GM12878 (cell line): ENCODE measurements around the gene SERPINF2. TPM values are rescaled to one million over a fixed set of nuclear protein-coding genes. Genes with fewer than 3 reads are reported as not detected.

Experiments
- BCLAF1 ChIP-seq: fragments of 450-650 bp; IDR thresholded peaks from 2 replicates; pipeline ENCODE4 v1.6.1; 2017; ENCODE audit warnings: antibody characterized with exemption, mild to moderate bottlenecking, moderate library complexity
- CBX3 ChIP-seq: fragments of 200-600 bp; sonication (generic); IDR thresholded peaks from 2 replicates; pipeline ENCODE4 v1.6.1; 2016; ENCODE audit warnings: low read depth, borderline replicate concordance
- DPF2 ChIP-seq: fragments of 450-650 bp; IDR thresholded peaks from 2 replicates; pipeline ENCODE4 v1.6.1; 2017; ENCODE audit warnings: mild to moderate bottlenecking
- FOXK2 ChIP-seq: fragments of 450-650 bp; IDR thresholded peaks from 2 replicates; pipeline ENCODE4 v1.6.1; 2017; ENCODE audit warnings: mild to moderate bottlenecking, moderate library complexity
- IKZF2 ChIP-seq, 2 experiments: fragments of 450-650 bp; IDR thresholded peaks; 2 replicates each; pipeline ENCODE4 v1.6.1; 2017; ENCODE audit warnings: mild to moderate bottlenecking in 2 of 2, moderate library complexity in 2 of 2
- RUNX3 ChIP-seq: IDR thresholded peaks from 2 replicates; pipeline ENCODE4 v1.6.1; 2012; ENCODE audit warnings: low read length, inconsistent platforms
- SKIL ChIP-seq: fragments of 450-650 bp; IDR thresholded peaks from 2 replicates; pipeline ENCODE4 v1.6.1; 2017; ENCODE audit warnings: mild to moderate bottlenecking, low read depth, inconsistent platforms; ENCODE audit not compliant: poor library complexity, severe bottlenecking
- SPI1 ChIP-seq: IDR thresholded peaks from 2 replicates; pipeline ENCODE4 v1.6.1; 2011; ENCODE audit warnings: low read depth, mild to moderate bottlenecking, low read length, moderate library complexity, borderline replicate concordance; ENCODE audit not compliant: insufficient read depth
- STAT1 ChIP-seq: fragments of 450-650 bp; conservative IDR thresholded peaks from 2 replicates; pipeline ENCODE4 v1.6.1; 2014; ENCODE audit warnings: antibody characterized with exemption, mild to moderate bottlenecking
- USF1 ChIP-seq: IDR thresholded peaks from 2 replicates; pipeline ENCODE4 v1.6.1; 2011; ENCODE audit warnings: borderline replicate concordance, low read depth, mild to moderate bottlenecking, moderate library complexity, mixed read lengths, low read length; ENCODE audit not compliant: insufficient read depth; ENCODE audit errors: extremely low read length
- ZBTB4 ChIP-seq: fragments of 450-650 bp; formaldehyde crosslinking; IDR thresholded peaks from 2 replicates; pipeline ENCODE4 v1.4.0; 2022; ENCODE audit warnings: mild to moderate bottlenecking, moderate library complexity
- ZNF24 ChIP-seq: fragments of 450-650 bp; IDR thresholded peaks from 2 replicates; pipeline ENCODE4 v1.6.1; 2017; ENCODE audit warnings: antibody characterized with exemption, mild to moderate bottlenecking
- ZNF274 ChIP-seq: IDR thresholded peaks from one replicate; pipeline ENCODE4 v1.8.0; 2011; ENCODE audit not compliant: insufficient read length, insufficient read depth
- ZNF592 ChIP-seq: fragments of 450-650 bp; IDR thresholded peaks from 2 replicates; pipeline ENCODE4 v1.6.1; 2017; ENCODE audit warnings: mild to moderate bottlenecking, moderate library complexity
- polyA plus RNA-seq, 11 experiments: library from polyadenylated mRNA; depleted of rRNA in 4 of 11; unstranded in 6 of 11; stranded (reverse) in 5 of 11; fragments of >200 nt; fragmentation: Nextera tagmentation in 4 of 11; fragmentation: Illumina TruSeq in 1 of 11; extraction: Ambion mirVana in 4 of 11; extraction: Trizol in 1 of 11; gene quantifications; 1 replicate in 1 of 11; 2 replicates in 10 of 11; pipeline versions ENCODE4 v1.2.1 to v1.2.3, GENCODE V29; 2011 to 2016; ENCODE audit warnings: inconsistent platforms in 2 of 11, missing spikeins in 2 of 11, low read depth in 1 of 11
- total RNA-seq, 4 experiments: library from RNA; depleted of rRNA in 3 of 4; stranded (reverse); fragments of >200 nt in 3 of 4; fragmentation: Illumina TruSeq in 1 of 4; extraction: Trizol in 1 of 4; gene quantifications; 2 replicates each; pipeline versions ENCODE4 v1.2.1 to v1.2.3, GENCODE V29; 2013 to 2021

The SERPINF2 gene
- total and polyA plus RNA-seq, 10 of the 15 experiments (the other 5 are each of a cell fraction or from before 2014, with no cell fraction given) = 0.04 to 0.21 (median 0.12) TPM; not detected in 6

- TF ChIP-seq SKIL (peak; percentile 56), DPF2 (peak; percentile 47; the same call in 1 of the 2 replicates), BCLAF1 (no peak), USF1 (no peak), SPI1 (peak; percentile 69), CBX3 (no peak), ZNF24 (0 out of 2 replicates have a peak, but pooled peaks have one; percentile 10), RUNX3 (0 out of 2 replicates have a peak, but pooled peaks have one; percentile 13), IKZF2 (IDR thresholded peaks at IDR 0.05) (peak; percentile 61 to 71; a peak in 2 of 4 replicates), ZNF592 (no peak), ZNF274 (no peak), STAT1 (no peak), FOXK2 (no peak), ZBTB4 (no peak)
Observed at GRCh38 chr17:1736348-1737281, 6.1 kb upstream of the SERPINF2 start (continued).
